ENCODE data around the gene PIK3C3.
"Not testable (repeated sequence)": the region's sequence is repeated elsewhere in the genome, so short reads cannot be mapped to it uniquely, and the experiment has no call there.

PIK3C3 gene

GRCh38 chr18:42024131-42024530, 69.1 kb downstream of the PIK3C3 start:
- no peak for DNase-seq (ENCODE audit: low read depth in 2 of 2)

GRCh38 chr18:42025491-42025890, 70.5 kb downstream of the PIK3C3 start:
- no peak for DNase-seq (ENCODE audit: low read depth in 2 of 2)

- no peak for DNase-seq (ENCODE audit: low read depth in 2 of 2)
Measured at GRCh38 chr18:42025974-42026625, 71.1 kb downstream of the PIK3C3 start.

- DNase-seq (ENCODE audit: low read depth in 2 of 2): peak; percentile 8 to 12
Measured at GRCh38 chr18:42028247-42028832, 73.3 kb downstream of the PIK3C3 start.

- DNase-seq (ENCODE audit: low read depth in 2 of 2): no peak
Measured at GRCh38 chr18:42029092-42029491, 74.1 kb downstream of the PIK3C3 start.

- DNase-seq (ENCODE audit: low read depth in 2 of 2): no peak
Measured at GRCh38 chr18:42030586-42031182, 75.7 kb downstream of the PIK3C3 start.

- DNase-seq (ENCODE audit: low read depth in 2 of 2): no peak
Measured at GRCh38 chr18:42032447-42032846, 77.4 kb downstream of the PIK3C3 start.

GRCh38 chr18:42033137-42033810, 78.2 kb downstream of the PIK3C3 start:
- DNase-seq (ENCODE audit: low read depth in 2 of 2): no peak

GRCh38 chr18:42038936-42039335, 83.9 kb downstream of the PIK3C3 start:
- peak; percentile 91 to 94 for DNase-seq (ENCODE audit: low read depth in 2 of 2)

- DNase-seq (ENCODE audit: low read depth in 2 of 2): no peak
Measured at GRCh38 chr18:42039396-42039795, 84.4 kb downstream of the PIK3C3 start.

GRCh38 chr18:42041793-42042192, 86.8 kb downstream of the PIK3C3 start:
- DNase-seq (ENCODE audit: low read depth in 2 of 2): no peak

GRCh38 chr18:42045346-42045745, 90.3 kb downstream of the PIK3C3 start:
- no peak for DNase-seq (ENCODE audit: low read depth in 2 of 2)

GRCh38 chr18:42047721-42048120, 92.7 kb downstream of the PIK3C3 start:
- no peak for DNase-seq (ENCODE audit: low read depth in 2 of 2)

- peak; percentile 34 to 36 for DNase-seq (ENCODE audit: low read depth in 2 of 2)
Measured at GRCh38 chr18:42048158-42048557, 93.1 kb downstream of the PIK3C3 start.

- not testable (repeated sequence) for DNase-seq (ENCODE audit: low read depth in 2 of 2)
Measured at GRCh38 chr18:42049536-42049935, 94.5 kb downstream of the PIK3C3 start.

GRCh38 chr18:42051411-42051810, 96.4 kb downstream of the PIK3C3 start:
- DNase-seq (ENCODE audit: low read depth in 2 of 2): no peak

- DNase-seq (ENCODE audit: low read depth in 2 of 2): peak; percentile 4 to 17
Measured at GRCh38 chr18:42052122-42052708, 97.2 kb downstream of the PIK3C3 start.

- peak in 1 of 2 experiments; percentile 13 for DNase-seq (ENCODE audit: low read depth in 2 of 2)
Measured at GRCh38 chr18:42053188-42053781, 98.3 kb downstream of the PIK3C3 start.

GRCh38 chr18:42064109-42064508, 109.1 kb downstream of the PIK3C3 start:
- DNase-seq (ENCODE audit: low read depth in 2 of 2): no peak

GRCh38 chr18:42067518-42067917, 112.5 kb downstream of the PIK3C3 start:
- no peak for DNase-seq (ENCODE audit: low read depth in 2 of 2)

GRCh38 chr18:42068030-42068429, 113.0 kb downstream of the PIK3C3 start:
- DNase-seq (ENCODE audit: low read depth in 2 of 2): no peak

- no peak for DNase-seq (ENCODE audit: low read depth in 2 of 2)
Measured at GRCh38 chr18:42069036-42069435, 114.0 kb downstream of the PIK3C3 start.
